ENCODE results near the gene AOPEP. TPM values are rescaled to one million over a fixed set of nuclear protein-coding genes. Genes with fewer than 3 reads are reported as not detected.
A peak's percentile ranks its signal among the peaks of the same experiment; 100 is the strongest.

Gene AOPEP
- total RNA-seq, 2 donors from 2014 or later: 5.5 to 13.0 TPM

DNA sequence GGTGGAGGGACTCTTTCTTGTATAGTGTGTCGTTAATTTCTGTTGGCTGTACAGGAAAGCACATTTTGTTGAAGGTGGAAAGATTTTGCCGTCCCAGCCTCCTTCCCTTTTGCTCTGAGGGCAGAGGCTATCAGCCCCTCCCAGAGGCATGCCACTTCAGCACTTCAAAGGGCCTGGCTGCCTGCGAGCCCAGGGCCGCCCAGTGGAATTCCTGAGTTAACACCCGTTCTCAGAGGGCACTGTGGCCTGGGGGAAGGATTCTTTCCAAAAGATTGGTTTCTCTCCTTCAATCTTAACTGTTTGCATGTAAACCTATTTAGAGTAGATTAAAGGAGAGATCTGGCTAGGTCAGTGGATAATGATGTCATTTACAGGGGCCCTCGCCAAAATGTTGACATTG, 352.4 kb downstream of the AOPEP start:
- ATAC-seq (no peak), DNase-seq (ENCODE audit: low spot score in 2 of 2) (no peak)
- Mint-ChIP-seq H3K27ac (no peak overlapping the region), H3K36me3 (no peaks in the 10 kb centered on the region), H3K9me3 (no peaks in the 10 kb centered on the region)

DNA sequence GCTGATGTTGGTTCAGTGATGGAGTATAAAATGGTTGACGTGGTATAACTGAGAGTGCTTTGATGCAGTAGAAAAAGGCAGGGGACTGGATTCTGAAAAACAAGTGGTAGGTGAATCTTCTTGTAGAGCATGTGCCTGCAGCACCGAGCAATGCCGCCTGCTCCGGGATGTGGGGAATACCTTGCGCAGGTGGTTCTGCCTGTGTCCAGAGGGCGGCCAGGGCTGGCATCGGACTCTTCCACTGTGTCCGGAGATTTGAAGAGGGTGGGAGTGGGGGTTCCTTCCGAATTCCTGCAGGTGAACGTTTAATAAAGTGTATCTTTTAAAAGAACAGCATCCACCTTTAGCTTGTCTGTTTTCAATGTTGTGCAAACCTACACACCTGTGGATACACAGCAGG, 353.0 kb downstream of the AOPEP start:
- no peaks in the 10 kb centered on the region for H3K36me3 Mint-ChIP-seq
- H3K27ac Mint-ChIP-seq: peak overlapping the region in 1 of 2 donors; percentile 66
- H3K9me3 Mint-ChIP-seq: no peaks in the 10 kb centered on the region
- ATAC-seq (no peak), DNase-seq (ENCODE audit: low spot score in 2 of 2) (no peak)

DNA sequence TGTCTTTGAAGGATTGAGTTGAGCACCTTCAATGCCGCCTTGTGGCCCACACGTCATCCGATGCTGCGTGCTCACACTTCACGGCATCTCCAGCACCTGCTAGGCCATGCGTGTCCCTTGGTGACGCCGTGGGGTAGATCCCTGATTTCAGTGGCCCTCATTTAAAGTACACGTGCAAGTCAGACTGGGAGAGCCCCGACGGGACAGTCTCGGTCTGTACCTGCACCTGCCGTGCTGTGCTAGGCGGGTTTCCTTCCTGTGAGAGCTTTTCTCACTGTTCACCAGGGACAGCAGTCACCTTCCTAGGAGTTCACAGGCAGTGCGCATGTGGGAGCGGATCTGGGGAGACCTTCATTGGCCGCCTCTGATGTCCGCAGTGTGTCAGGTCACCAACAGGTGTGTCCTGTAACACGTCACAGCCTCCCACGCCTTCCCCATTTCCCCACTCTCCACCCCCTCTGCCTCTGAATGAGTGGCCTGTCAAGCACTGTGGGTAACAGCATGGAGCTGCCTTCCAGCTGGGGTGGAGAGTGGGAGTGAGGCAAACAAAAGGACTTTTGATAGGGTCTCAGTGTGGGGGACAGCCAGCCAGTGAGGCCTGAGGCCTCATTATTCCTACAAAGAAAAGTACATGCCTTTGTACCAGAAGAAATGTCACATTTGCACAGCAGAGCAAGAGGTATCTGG, 354.6 kb downstream of the AOPEP start:
- ATAC-seq (no peak), DNase-seq (ENCODE audit: low spot score in 2 of 2) (no peak)
- Mint-ChIP-seq H3K27ac (no peak overlapping the region), H3K9me3 (no peaks in the 10 kb centered on the region), H3K36me3 (no peaks in the 10 kb centered on the region)

DNA sequence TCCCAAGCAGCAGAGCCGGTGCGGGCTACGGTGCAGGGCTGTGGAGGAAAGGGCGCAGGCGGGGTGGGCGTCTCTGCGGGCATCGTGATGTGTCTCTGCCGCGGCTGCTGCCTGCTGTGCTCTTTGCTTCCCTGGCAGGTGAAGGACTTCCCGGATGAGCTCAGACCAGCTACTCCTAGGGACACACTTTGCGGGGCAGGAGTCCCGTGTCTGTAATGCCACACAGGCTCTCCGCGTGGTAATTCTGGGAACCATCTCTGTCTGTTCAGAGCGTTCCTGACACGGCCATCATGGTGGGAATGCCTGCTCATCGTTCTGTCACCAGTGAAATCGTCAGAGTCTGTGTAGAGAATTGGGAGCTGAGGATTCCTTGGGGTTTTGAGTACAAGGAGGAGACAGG, 355.5 kb downstream of the AOPEP start:
- Mint-ChIP-seq H3K27ac (peak overlapping the region in 1 of 2 donors; percentile 55), H3K36me3 (no peaks in the 10 kb centered on the region), H3K9me3 (no peaks in the 10 kb centered on the region)
- ATAC-seq: no peak
- DNase-seq (ENCODE audit: low spot score in 2 of 2): no peak

DNA sequence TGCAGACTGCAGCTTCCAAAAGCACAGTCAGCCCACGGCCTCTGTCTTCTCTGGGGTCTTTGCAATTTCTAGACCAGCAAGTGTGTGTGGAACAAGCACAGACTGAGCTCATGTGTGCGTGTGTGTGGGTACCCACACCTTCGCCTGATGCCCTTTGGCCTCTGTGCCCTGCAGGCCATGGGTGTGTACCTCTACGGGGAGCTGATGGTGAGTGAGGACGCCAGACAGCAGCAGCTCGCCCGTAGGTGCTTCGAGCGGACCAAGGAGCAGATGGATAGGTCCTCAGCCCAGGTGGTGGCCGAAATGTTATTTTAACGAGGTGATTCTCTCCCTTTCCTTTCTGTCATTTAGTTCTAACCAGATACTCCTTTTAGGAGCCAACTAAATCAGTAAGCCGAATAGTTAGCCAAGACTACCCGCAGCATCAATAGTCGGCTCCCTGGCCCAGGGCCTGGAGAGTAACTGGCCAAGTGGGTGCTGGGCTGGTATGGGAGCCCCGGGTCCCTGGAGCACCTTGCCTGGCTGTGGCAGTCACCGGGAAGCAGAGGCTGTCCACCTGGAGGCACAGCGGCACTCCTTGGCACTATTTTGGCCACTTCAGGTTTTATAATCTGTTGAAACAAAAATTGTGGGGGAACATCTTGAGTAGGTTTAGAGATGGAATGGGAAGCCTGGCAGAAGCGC, 356.0 kb downstream of the AOPEP start:
- Mint-ChIP-seq H3K9me3 (no peaks in the 10 kb centered on the region), H3K27ac (peak overlapping the region in 1 of 2 donors; percentile 60), H3K36me3 (no peaks in the 10 kb centered on the region)
- DNase-seq (ENCODE audit: low spot score in 2 of 2) (no peak), ATAC-seq (no peak)

DNA sequence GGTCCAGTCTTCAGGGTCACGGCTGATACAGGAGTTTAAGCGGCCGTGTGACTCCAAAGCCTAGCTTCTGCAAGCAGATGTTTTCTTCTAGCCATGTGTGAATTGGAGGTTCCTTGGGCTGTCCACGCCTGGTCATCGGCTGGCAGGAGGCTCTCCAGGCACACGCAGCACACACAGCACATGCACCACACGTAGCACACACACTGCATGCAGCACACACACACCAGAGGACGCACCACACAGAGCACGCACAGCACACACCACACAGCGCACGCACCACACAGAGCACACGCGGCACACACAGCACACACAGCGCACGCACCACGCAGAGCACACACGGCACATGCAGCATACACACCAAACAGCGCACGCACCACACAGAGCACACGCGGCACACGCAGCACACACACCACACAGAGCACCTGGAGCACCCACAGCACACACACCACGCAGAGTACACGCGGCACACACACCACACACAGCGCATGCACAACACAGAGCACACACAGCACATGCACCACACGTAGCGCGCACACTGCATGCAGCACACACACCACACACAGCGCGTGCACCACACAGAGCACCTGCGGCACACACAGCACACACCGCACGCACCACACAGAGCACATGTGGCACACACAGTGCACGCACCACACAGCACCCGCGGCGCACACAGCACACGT, 356.7 kb downstream of the AOPEP start:
- no peak for ATAC-seq
- peak overlapping the region in 1 of 2 donors; percentile 60 for H3K27ac Mint-ChIP-seq
- DNase-seq (ENCODE audit: low spot score in 2 of 2): no peak
- H3K9me3 Mint-ChIP-seq: no peaks in the 10 kb centered on the region
- no peaks in the 10 kb centered on the region for H3K36me3 Mint-ChIP-seq

DNA sequence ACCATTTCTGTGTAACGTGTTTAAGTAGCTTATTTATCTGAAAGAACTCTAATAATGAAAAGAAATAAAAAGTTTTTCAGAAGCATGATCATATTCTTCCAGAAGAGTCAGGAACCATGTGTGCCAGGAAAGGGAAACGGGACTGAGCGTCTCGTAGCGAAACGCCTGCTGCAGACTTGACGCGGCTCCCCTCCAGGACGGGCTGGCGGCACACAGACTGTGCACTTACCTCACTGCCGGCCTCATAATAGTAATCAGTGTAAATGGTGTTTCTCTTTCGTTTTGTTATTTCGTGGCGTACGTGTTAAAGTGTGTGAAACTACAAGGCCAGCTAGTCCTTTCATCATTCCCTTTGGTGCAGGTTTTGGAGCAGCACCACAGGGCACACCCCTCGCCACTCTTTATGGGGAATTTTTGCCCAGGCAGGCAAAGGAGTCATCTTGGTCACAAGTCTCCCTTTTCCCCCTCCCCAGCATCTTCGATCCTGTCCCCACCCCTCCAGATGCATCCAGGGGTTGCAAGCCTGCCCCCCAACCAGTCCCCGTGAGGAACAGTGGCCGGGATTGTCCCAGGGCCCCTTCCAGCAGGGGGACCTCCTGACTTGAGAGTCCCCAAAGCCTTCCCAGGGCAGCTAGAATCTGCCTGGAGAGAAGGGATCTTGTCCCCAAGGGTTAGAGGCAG, 357.9 kb downstream of the AOPEP start:
- ATAC-seq (no peak), DNase-seq (ENCODE audit: low spot score in 2 of 2) (no peak)
- no peaks in the 10 kb centered on the region for H3K9me3 Mint-ChIP-seq
- H3K36me3 Mint-ChIP-seq: no peaks in the 10 kb centered on the region
- peak overlapping the region in 1 of 2 donors; percentile 8 for H3K27ac Mint-ChIP-seq

DNA sequence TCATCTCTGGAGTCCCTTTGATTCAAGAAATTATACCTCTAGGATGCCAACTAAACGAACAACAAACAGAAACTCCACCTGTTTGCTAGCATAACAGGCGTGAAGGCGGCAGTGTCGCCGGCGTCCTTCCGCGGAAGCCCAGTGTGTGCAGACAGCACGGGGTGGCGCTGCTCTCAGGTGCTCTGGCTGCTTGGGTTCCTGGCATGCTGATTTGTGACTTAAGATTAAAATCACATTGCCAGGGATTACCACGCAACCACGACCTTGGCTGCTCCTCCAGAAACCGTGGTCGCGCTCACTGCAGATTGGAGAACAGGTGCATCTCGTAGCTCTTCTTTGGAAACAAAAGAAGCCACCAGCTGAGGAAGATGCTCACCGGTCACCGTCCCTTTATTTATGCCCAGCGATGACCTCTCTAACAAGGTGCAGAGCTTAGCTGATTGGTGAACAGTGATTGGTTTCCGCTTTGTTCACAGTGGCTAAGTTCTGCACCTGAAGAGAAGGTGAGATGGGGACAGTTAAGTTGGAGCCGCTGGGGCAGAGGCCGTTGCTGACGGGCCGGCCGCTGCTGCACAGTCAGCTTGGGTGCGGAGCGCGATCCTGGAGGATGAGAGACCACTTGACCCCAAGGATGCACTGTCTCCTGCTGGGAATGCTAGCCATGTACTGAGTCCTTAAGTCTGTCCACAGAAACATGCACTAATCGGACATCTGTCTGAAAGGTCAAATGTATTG, 358.7 kb downstream of the AOPEP start:
- DNase-seq (ENCODE audit: low spot score in 2 of 2) (no peak), ATAC-seq (no peak)
- no peak overlapping the region for H3K27ac Mint-ChIP-seq
- H3K36me3 Mint-ChIP-seq: no peaks in the 10 kb centered on the region
- no peaks in the 10 kb centered on the region for H3K9me3 Mint-ChIP-seq

DNA sequence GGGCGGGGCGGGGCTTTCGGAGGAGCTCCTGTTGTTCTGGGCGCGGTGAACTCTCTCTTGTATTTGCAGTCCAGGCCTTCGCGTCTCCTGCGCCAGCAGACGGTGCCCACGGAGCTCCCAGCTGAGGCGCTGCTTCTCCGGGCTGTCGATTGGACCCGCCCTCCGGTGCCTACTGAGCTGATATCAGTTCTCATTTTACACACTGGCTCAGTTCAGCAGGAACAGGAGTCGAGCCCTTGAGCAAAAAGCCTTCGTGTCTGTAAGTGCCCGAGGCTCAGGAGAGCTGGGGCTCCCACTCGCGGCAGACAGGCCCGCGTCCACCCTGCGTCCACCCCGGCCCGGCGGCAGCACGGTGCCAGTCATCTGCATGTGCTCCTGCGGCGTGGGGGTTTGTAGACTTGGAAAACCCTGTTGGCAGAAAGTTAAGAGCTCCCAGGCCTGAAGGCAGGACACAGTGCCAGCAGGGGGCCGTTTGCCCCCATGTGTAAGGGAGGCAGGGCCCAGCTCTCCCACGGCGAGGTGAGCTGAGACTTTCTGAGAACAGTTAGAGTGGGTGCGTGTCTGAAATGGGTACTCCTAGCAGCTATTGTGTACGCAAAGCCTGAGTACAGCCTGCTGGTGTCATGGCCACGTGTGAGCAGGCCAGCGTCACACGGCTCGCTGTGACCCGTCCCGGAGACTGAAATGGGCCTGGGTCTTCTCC, 359.5 kb downstream of the AOPEP start:
- DNase-seq (ENCODE audit: low spot score in 2 of 2) (no peak), ATAC-seq (no peak)
- Mint-ChIP-seq H3K36me3 (no peaks in the 10 kb centered on the region), H3K27ac (no peak overlapping the region), H3K9me3 (no peaks in the 10 kb centered on the region)

DNA sequence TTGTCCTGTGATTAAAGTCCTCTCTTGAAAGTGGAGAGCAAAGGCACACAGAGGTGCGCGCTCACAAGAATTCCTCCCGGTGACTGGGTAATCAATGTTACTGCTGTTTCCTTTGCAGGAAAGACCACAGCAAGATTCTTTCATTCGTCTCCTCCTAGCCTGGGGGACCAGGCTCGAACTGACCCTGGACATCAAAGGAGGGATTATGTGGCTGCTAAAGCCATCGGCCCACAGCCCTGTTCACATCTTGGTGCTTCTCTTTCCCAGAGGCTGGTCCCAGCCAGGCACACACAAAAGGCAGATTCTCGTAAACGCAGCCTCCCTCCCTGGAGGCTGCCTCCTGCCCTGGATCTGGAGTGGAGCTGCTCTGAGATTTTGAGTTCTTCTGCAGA, 360.1 kb downstream of the AOPEP start:
- Mint-ChIP-seq H3K36me3 (no peaks in the 10 kb centered on the region), H3K27ac (no peak overlapping the region), H3K9me3 (no peaks in the 10 kb centered on the region)
- ATAC-seq: no peak
- DNase-seq (ENCODE audit: low spot score in 2 of 2): no peak

DNA sequence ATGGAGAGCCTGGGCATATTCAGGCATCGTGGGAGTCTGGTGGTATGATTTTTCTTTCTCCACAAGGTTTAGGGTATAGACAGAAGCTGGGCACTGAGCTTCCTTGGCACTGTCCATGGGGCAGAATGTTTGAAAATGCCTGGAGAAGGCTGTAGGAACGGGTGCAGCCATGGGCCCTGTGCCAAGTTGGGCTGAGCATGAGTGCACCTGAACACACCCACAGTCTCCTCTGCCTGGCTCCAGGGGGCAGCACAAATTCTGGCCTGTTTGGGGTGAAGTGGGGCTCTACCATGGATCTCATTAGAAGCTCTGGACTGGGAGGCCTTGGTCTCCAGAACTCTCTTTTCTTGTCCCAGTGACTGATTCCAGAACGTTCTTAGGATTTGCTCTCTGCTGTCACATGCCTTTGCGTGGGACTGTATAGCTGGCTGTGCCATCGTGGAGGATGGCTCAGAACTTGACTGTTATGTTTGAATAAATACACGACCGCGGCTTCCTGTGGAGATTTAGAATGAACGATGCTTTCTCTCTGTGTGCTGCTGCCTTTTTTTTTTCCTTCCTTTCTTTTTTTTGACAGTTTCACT, 361.3 kb downstream of the AOPEP start:
- H3K27ac Mint-ChIP-seq: no peak overlapping the region
- no peak for ATAC-seq
- no peaks in the 10 kb centered on the region for H3K9me3 Mint-ChIP-seq
- no peak for DNase-seq (ENCODE audit: low spot score in 2 of 2)
- no peaks in the 10 kb centered on the region for H3K36me3 Mint-ChIP-seq

DNA sequence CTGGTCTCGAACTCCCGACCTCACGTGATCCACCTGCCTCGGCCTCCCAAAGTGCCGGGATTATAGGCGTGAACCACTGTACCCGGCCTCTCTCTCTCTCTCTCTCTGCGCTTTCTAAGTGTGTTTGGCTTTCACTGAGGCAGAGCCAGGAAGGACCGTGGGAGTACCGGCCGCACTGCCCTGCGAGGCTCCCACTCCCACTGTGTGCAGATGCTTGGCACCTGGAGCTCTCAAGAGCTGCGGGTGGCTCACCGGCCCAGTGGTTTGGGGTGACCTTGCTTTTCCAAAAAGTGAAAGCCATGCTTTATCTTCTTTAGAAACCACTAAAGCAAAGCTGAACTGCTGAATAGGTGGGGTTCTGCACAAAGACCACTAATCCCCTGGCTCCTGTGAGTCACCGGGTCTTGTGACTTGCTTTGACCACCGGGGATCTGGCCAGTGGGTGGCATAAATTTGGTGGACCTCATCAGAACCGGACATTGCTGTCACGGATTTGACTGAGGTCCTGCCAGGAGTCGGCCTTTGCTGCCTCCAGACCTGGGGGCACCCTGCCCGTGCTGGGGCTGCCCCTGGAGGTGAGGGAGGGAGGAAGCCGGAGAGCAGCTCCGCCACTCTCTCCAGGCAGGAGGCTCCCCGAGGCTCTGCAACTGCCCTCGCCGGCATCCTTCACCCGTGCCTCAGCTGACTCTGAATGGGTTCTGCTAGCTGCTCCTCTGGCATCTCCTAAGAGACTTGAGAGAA, 362.1 kb downstream of the AOPEP start:
- H3K9me3 Mint-ChIP-seq: no peaks in the 10 kb centered on the region
- H3K27ac Mint-ChIP-seq: no peak overlapping the region
- no peaks in the 10 kb centered on the region for H3K36me3 Mint-ChIP-seq
- DNase-seq (ENCODE audit: low spot score in 2 of 2) (no peak), ATAC-seq (no peak)

DNA sequence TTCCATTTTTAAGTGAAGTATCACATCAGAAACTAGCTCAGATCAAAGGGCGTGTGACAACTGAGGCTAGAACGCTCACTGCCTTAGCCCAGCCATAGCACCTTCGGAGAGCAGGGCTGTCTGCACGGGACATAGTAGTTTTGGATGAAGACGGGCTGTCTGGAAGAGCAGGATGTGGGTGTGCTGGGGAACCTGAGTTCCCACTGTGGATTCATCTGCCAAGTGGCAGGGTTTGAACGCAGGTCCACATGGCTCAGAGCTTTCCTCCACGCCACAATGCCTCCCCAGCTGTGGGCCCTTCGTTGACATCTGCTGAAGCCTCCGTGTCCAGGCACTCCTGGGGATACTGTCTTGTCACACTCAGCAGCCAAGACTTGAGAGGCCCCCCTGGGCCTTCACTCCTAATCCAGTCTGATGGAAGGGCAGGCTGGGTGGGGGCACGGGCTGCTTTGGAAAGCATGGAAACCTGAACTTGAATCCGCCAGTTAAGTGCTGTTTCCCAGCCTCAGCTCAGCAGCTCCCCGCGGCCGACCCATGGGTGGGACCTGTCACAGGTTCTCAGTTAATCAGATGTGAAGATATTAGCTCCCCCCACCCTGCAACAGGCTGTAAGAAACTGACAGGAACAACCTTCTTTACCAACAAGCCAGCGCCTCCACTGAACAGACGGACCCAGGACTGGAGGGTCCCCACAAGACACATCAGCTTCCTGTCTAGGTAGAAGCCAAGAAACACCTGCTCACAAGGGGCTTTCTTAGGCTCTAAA, 362.9 kb downstream of the AOPEP start:
- Mint-ChIP-seq H3K27ac (no peak overlapping the region), H3K9me3 (no peaks in the 10 kb centered on the region), H3K36me3 (no peaks in the 10 kb centered on the region)
- DNase-seq (ENCODE audit: low spot score in 2 of 2) (no peak), ATAC-seq (no peak)

DNA sequence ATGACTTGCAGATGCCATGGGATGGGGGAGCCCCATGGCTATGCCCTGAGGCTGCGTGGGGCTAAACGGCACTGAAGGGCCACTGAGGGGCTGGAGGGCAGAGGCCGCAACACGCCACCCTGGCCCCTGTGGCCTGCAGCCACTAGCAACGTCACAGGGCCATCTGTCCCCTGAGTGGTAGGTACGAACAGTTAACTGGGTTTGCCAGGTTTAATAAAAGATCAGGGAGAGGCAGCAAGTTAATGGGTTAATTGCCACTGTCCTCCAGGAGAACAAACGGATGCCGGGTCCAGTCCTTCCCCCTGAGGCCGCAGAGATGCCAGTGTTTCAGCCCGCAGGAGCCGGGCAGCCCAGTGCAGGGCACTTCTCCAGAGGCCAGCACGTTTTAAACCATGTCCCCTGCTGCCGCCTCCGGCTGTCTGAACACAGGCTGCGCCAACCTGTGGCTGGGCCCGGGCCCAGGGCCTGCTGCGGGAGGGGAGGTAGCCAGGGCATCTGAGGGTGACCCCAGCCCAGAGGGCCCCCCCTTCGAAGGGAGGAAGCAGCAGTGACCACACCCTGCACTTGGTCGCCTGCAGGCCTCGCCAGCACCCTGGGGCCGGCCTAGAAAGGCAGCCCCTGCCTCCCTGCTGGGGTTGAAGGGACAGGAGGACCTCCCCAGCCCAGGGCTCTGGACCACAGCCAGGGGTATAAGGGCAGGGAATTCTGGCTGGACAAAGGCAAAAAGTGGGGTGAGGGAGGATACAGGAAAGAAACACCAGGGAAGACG, 363.7 kb downstream of the AOPEP start:
- ATAC-seq: no peak
- no peaks in the 10 kb centered on the region for H3K36me3 Mint-ChIP-seq
- H3K9me3 Mint-ChIP-seq: no peaks in the 10 kb centered on the region
- DNase-seq (ENCODE audit: low spot score in 2 of 2): no peak
- H3K27ac Mint-ChIP-seq: no peak overlapping the region

Data from activated naive CD4-positive, alpha-beta T cell treated with anti-CD3 and anti-CD28 coated beads, Interleukin-2, amount 50 U/mL, for 72 hours (primary cell).